Ecto neural progenitor cell (in vitro differentiated cells): ENCODE measurements around the gene GATA2.

ENCODE experiments used
- DNase-seq: peaks from one replicate; pipeline ENCODE4 v3.0.0-alpha.2; 2018; ENCODE audit warnings: low spot score

The GATA2 gene

DNA sequence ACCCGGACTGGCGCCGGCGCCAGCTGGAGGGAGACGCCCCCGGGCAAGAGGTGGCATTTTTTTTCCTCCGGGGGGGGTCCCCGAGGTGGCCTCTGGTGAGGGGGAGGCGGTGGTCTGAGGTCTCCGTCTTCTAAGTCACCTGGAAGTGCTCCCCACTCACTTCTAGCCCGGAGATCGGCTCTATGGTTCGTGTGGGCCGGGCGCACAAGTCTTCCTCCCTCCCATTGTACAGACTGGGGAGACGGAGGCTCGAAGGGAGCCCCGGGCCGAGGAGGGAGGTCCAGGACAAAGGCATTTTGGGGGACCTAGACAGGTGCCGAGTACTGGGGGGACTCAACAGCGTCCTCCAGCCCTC lies 4.4 kb downstream of the GATA2 start:
- DNase-seq: no peak

DNA sequence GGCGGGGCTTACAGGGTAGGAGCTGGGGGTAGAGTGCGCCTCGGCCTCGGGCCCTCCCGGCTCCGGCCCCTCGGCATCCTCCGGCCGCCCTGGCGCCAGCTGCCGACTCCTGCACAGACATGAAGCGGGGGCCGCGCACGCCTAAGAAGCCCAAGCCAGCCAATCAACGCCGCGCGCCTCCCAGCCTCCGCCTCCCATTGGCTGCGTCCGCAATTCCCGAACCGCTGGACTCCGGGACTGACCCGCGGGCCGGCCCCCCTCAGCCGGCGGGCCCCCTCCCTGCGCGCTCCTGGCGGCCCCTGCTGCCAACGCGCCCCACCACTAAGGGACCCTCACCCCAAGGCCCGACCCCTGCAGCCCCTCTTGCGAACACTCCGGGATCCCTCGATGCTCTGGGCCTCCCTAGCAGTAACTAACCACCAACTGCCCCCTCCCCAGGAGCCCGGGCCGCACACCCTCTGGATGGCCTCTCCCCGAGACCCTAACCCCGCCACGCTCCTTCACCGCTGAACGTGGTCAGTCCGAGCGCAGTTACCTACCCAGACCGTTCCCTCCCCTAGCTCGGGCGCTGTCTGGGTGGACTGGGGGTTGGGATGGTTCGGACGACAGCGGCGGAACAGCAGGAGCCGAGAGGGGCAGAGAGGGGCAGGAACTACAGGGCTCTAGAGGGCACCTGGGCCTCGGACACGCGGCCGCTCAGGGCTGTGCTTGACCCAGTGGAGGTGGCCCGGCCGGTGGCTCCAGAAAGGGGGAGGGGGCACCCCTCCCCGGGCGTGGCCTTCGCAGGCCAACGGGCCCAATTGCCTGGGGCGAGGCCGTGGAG lies 5.0 kb downstream of the GATA2 start:
- peak; percentile 95 for DNase-seq

DNA sequence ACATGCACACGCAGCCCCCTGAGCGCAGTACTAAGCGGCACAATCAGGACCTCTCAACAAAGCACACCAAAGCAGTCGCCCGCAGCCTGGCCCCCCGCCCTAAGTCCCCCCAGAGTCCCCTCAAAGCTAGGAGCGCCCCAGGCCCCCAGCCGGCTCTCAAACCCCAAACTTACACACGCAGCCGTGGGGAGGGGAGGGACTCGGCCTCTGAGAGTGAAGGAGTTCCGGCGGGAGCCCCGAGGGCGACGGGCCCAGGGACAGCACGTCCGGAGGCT lies 5.5 kb downstream of the GATA2 start:
- no peak for DNase-seq

DNA sequence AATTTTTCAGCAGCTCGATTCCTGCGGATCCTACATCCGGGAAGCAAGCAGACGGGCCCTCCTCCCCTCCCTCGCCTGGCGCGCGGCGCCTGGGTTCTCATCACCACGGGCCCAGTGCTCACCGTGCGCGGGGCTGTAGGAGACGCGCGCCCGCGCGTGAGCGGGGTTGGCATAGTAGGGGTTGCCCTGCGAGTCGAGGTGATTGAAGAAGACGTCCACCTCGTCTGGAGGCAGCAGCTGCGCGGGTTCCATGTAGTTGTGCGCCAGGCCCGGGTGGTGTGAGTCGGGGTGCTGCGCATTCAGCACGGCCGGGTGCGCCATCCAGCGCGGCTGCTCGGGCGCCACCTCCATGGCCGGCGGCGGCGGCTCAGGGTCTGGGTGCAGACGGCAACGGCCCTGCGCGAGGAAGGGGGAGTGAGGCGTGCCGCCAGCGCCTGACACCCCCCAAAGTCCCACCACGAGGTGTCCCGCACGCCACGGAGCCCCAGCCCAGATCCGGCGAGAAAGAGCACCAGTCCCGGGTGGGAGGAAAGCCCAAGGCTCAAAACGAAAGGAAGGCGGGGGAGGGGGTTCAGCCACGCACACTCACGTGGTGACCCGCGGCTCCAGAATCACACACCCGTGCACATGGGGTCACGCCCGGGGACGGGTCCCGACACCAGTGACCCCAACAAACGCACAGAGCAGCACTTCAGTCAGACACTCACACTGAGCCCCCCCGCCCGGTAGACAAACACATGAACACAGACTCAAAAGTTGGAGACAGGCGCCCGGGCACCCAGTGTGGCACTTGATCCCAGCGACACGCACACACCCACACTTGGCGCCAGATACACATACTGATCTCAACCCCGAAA lies 6.1 kb downstream of the GATA2 start:
- no peak for DNase-seq

DNA sequence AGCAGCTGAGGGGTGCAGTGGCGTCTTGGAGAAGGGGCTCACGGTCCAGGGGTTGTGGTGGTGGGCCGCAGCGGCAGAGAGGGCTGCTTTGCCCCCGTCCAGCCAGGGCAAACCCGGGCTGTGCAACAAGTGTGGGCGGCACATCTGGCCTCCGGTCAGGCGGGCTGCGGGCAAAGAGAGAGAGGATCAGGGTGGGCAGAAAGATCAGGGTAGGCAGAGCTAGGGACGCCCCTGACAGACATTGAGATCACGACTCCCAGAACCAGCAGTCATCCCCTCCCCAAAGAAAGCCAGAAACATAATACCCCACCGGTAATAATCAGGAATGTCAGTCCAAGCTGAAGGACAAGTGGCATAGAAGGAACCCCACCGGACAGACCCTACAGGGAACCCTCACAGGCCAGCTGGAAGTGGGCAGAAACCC lies 6.8 kb downstream of the GATA2 start:
- no peak for DNase-seq

DNA sequence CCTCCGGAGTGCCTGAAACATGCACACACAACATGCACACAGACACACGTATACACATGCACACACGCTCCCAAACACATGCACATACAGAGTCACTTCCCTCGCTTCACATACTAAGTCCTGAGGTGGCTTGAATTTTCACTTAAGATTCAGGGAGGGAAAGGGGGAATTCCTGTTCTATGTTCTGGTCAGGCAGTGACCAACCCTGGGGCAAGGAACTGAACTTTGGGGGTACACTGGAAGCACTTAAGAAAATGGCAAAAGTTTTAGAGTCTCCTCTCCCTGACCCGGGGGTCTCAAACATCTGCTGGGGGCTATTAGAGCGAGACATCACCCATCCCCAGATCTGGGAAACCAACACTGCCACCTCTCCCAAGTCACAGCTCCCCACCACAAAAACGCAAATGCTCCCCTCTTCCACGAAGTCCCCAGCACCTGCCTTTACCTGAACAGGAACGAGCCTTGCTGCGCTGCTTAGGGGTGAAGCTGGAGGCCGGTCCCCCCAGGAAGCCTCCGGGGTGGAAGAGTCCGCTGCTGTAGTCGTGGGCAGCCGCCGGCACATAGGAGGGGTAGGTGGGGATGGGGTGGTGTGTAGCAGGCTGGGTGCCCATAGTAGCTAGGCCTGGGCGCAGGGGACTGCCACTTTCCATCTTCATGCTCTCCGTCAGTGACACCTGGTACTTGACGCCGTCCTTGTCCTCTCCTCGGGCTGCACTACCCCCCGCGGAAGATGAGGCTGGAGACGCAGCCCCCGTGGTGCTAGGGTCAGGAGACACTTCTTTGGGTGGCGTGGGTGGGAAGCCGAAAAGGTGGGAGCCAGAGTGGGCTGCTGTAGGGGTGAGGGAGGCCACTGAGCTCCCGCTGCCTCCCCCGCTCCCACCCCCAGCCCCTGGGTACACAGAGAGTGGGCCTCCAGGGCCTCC lies 7.5 kb downstream of the GATA2 start:
- DNase-seq: no peak

DNA sequence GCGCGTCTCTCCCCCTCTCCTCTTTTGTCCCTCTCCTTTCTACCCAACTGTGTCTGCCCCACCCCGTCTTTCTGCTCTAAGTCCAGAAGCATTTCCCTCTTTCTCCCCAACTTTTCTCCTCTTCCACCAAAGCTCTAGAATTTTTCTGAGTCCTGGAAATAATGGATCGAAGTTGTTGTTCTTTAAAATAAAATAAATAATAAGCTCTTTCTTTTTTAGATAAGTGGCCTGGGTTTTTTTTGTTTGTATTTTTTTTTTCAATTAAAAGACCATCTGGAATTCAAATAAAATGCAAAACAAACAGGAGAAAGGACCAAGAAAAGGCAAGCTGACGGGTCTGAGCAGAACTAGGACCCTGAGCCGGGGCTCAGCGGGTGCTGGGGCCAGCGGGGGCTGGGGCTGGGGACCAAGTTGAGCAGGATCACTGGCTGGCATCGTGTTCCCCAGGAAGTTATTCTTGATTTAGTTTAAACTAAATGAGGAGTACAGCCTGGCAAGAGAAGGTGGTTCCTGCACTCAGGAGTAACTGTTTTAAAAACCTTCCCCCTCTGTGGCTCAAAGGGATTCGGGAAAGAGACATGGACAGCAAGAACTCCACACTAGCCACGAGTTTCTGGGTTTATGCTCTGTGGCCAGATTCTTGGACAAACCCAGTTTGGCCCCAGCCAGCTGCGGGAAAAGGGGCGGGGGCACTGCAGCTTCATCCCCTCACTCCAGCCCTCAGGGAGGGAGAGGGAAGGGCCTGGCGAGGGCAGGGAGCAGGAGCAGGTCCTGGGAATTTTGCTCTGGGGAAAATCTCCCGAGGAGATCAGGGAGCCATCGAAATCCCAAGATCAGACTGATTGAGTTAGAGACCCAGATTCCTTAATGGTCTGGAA lies 8.4 kb downstream of the GATA2 start:
- DNase-seq: no peak

DNA sequence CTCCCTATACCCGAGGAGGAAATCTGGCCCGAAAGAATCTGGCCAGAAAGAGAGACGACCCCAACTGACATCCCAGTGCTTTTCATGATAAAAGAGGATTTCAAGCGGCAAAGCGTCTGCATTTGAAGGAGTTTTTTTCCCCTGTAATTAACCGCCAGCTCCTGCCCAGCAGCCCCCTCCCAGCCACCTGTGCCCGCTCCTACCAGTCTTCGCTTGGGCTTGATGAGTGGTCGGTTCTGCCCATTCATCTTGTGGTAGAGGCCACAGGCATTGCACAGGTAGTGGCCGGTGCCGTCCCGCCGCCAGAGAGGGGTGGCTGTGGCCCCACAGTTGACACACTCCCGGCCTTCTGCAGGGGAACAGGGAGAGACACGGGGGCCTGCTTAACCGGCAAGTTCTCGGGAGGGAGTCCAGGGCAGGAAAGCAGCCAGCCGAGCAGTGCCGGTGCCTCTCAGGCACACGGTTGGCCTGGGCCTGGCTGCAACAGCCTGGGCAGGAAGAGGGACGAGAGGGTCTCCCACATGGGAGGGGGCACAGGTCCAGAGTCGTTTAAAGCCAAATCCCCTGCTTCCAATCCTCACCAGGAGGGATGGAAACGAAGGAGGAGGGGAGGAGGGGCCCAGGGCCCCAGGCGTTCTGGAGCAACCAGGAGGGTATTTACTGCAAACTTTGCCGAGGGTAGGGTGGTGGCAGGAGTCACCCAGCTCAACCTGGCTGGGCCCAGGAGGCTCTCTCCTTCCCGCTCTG lies 9.2 kb downstream of the GATA2 start:
- no peak for DNase-seq

DNA sequence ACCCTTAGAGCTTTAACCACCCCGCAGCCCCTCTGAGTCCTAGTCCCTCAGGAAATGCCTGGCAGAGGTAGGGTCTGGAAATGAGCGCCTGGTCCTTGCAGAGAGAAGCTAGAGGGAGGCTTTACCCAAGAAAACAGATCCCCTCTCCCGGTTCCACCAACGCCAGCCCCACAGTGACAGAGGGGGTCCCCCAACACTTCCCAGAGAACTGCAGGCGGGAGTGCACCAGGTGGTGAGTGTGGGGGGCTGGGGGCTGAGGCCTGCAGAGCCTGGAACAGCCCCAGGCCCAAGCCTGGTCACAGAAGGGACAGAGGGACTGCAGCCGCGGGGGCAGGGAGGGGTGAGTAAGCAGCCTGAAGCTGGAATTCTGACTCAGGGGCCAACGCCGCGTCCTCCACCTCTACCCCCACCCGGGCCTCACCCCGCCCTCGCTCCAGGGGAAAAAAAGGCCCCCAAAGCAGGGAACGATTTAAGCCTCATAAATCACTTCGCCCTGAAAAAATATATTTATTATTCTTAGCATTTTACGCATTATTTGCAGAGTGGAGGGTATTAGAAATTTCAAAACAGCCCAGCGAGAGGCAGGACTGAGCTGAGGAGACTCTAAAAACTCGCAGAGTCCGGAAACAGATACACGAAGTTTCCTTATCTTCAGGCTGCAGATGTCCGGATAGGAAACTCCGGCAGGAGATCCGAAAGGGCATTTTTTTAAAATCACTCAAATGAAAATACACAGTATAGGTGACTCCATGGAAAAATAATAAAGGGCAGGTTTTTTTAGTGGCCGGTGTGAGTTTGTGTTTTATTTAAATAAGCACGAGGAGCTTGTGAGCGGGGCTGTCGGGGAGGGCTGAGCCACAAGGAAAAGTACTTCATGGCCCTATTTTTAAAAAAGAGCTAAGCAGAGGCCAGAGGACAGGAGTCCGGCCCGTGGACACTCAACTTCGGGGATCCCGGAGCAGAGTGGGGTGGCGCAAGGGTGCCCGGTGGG lies 10.0 kb downstream of the GATA2 start:
- DNase-seq: no peak

DNA sequence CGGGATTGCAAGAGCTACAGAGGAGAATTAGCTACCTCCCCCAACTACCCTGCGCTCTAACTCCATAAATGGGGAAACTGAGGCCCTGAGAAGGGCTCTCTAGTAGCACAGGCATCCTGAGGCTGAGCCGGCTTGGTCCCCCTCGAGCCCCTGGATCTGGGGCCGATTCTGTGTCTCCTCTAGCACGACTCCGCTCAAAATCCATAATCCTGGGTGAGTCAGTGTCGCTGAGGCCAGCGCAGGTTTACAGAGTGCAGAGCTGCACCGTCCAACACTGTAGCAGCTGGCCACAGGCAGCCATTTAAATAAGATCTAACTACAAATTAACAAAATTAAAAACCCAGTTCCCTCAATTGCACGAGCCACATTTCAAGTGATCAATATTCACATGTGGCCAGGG lies 10.8 kb downstream of the GATA2 start:
- DNase-seq: no peak

DNA sequence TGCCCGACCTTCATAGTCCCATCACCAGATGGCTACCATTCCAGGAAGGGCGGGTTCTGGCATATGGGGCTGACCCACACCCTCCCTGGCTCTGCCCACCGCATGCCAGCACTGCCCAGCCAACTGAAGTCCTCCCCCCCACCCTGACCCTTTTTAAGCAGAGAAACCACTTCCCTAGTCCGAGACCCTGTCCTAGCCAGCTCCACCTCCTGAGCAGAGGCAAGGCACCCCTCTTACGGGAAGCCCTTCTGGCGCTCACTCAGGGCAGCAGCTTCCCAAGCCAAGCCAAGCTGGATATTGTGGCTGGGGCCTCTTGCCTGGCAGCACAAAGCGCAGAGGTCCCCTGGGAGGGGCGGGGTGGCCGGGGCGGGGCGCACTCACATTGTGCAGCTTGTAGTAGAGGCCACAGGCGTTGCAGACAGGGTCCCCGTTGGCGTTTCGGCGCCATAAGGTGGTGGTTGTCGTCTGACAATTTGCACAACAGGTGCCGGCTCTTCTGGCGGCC lies 11.5 kb downstream of the GATA2 start:
- no peak for DNase-seq

DNA sequence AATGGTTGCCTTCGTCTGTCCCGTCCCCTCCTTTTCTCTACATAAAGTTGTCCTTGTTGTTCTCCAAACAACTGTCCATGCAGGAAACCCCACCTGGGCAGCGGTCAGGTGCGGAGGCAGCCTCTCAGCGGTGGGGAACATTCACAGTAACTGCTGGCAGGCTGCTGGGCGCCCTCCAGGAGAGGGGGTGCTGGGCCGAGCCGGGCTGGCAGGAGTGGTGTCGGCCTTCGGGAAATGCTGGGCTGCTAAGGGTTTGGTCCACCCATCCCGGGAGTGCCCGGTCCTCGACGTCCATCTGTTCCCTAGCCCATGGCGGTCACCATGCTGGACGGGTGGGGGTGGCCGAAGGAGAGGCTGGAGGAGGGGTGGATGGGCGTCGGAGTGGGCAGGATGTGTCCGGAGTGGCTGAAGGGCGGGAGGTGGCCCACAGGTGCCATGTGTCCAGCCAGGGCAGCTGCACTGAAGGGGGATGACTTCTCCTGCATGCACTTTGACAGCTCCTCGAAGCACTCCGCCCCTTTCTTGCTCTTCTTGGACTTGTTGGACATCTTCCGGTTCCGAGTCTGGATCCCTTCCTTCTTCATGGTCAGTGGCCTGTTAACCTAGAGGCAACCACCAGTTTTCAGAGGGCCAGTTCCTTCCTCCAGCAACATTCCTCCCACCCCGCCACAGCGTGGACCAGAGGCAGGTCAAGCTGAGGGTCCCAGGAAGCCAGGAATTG lies 12.1 kb downstream of the GATA2 start:
- no peak for DNase-seq

DNA sequence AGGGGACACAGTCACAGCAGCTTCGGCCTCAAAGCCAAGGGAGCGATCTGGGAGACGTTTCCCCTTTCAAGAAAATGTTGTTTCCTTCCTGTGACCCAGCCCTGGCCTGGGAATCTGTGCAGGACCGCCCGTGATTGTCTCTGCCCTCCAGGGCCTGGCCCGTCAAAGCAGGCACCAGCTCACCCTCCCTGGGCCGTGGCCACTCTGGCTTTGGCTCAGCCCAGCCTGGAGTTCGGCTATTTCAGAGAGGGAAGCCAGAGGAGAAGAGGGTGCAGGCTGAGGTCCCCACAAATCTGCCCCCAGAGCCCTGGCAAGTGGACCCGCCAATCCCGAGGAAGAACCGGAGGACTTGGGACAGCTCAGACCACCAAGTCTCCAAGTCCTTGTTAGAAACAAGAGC lies 12.7 kb downstream of the GATA2 start:
- DNase-seq: no peak

DNA sequence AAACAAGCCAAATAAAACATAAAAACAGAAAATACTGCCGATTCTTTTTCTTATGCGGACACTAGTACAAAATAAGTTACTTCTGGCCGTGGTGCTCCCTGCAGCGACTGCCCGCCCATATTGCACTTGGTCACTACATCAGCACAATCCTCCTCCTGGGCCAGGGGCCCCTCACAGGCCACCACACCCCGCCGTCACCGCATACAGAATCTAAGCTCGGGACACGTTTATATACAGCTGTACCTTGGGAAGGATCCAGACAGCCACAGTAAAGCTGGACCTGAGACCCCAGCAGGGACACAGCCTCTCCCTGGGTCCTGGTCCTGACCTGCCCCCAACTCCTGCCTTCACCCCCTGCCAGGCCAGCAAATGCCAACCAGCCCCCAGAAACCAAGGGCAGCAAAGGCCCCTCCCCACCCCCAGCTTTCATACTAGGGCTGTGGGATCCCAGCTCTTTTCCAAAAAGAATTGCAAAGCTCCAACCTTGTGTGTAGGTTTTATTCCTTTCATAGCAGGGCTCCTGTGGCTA lies 13.4 kb downstream of the GATA2 start:
- no peak for DNase-seq

DNA sequence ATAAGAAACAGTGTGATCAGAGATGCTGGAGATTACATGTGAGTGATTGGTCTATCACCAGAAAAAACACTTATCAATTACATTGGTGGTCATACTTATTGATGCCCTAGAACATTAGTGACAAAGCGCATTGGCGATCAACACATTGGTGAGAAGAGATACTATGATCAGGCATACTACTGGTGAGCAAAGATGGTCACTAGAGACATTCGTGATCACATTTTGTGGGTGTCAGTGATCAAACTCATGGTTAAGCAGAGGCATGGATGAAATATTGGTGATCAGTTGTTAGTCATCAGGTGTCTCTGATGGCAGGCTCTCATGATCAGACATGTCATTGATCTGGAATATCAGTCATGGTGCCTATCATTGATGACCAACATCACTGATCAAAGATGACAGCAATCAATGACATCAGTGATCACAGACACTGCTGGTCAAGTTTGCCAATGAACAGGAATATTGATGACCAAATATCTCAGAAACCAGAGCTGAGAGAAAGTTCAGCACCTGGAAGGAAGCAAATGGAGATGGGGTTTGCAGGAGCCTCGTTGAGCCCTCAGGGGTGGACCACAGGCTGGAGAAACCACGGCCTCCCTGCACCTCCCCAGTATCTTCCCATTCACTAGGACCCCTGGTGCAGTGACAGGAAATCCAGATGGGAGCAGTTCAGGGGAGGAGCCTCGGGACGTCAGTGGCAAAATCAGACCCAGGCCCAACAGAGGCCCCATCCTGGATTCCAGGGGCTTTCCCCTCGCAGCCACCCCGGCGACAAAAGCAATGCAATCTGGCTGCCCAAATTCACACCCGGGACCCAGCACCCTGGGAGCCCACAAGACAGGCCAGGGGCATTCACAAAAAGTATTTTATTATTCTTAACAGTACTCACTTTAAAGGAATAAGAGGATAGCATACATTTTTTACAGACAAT lies 14.2 kb downstream of the GATA2 start:
- no peak for DNase-seq

DNA sequence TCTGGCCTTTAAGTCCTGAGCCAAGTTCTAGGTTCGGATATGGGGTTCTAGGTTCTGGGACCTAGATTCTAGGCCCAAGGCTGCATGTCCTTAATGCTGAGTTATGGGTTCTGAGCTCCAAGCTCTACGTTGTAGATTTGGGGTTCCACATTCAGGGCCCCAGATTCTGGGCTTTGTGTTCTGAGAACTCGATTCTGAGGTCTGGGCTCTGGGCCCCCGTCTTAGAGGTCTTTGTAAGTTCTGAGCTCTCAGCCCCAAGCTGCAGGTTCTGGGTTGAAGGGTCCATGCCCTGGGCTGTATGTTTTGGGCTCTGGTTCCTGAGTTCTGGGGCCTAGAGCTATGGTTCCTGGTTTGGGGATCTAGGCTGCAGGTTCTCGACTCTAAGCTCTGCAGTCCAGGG lies 16.3 kb downstream of the GATA2 start:
- no peak for DNase-seq

DNA sequence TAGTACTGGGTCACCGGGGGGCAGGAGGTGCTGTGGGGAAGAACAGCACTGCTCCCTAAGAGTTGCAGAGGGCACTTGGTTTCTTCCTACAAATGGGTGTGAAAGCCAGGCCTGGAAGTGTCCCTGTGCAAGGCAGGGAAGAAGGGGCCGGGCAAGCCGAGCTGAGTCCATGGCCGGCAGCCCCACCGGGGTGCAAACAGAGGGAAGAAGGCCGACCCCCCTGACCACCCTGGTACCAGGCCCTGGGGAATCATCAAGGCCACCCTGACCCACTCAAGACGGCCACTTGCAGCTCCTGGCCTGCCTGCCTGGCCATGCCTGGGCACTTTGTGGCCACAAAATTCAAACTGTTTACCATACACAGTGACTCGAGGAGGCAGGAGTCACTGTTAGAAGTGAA lies 17.6 kb downstream of the GATA2 start:
- DNase-seq: no peak
